Gastrocnemius medialis (tissue), 4 donors: ENCODE data around the gene RRP8. TPM values are rescaled to one million over a fixed set of nuclear protein-coding genes. Genes with fewer than 3 reads are reported as not detected.

Source experiments
- ATAC-seq, 2 donors: fragments of 150-250 bp; one replicate each; pipeline ENCODE4 v1.9.1; 2016
- DNase-seq, 2 donors: peaks; one replicate each; pipeline ENCODE4 v3.0.0-alpha.2; 2019
- H3K27ac ChIP-seq, 4 donors: fragments of 200-600 bp; sonication (generic); 1 replicate in 1 of 4; 2 replicates in 3 of 4; pipeline ENCODE4 v1.5.1; 2016 to 2018; ENCODE audit warnings: mild to moderate bottlenecking in 2 of 4, moderate library complexity in 1 of 4
- H3K27me3 ChIP-seq, 3 donors: fragments of 200-600 bp; sonication (generic) in 2 of 3; 1 replicate in 1 of 3; 2 replicates in 2 of 3; pipeline versions ENCODE4 v1.5.1 to v1.6.0; 2016 to 2019; ENCODE audit warnings: mild to moderate bottlenecking in 1 of 3, moderate library complexity in 1 of 3
- H3K36me3 ChIP-seq, 2 donors: fragments of 200-600 bp; sonication (generic) in 1 of 2; one replicate each; pipeline ENCODE4 v1.5.1; 2017 to 2018
- H3K4me1 ChIP-seq, 2 donors: fragments of 200-600 bp; sonication (generic) in 1 of 2; one replicate each; pipeline ENCODE4 v1.5.1; 2016 to 2017; ENCODE audit warnings: mild to moderate bottlenecking in 2 of 2
- H3K4me3 ChIP-seq, 4 donors: fragments of 200-600 bp; sonication (generic) in 3 of 4; 1 replicate in 1 of 4; 2 replicates in 3 of 4; pipeline ENCODE4 v1.5.1; 2016 to 2019; ENCODE audit warnings: mild to moderate bottlenecking in 2 of 4
- H3K9me3 ChIP-seq, 3 donors: fragments of 200-600 bp; sonication (generic) in 2 of 3; 1 replicate in 1 of 3; 2 replicates in 2 of 3; pipeline ENCODE4 v1.5.1; 2016 to 2019
- CTCF ChIP-seq, 5 experiments: fragments of 450-650 bp in 3 of 5; fragments of 200-600 bp in 2 of 5; sonication (generic) in 2 of 5; IDR thresholded peaks in 4 of 5; conservative IDR thresholded peaks in 1 of 5; 1 replicate in 4 of 5; 2 replicates in 1 of 5; pipeline ENCODE4 v1.5.1; 2016 to 2019; ENCODE audit warnings: antibody characterized with exemption in 5 of 5, mild to moderate bottlenecking in 3 of 5, moderate library complexity in 3 of 5
- POLR2A ChIP-seq, 2 donors: fragments of 450-650 bp; IDR thresholded peaks; one replicate each; pipeline ENCODE4 v1.6.1; 2017; ENCODE audit warnings: antibody characterized with exemption in 2 of 2, mild to moderate bottlenecking in 2 of 2, moderate library complexity in 2 of 2
- in situ Hi-C, 4 donors: fragments of 200-750 bp; cut with MboI; loops; one replicate each; pipeline versions ENCODE4 v1.15.0 to v1.8.0; 2017; ENCODE audit warnings: low sequenced_read_pairs in 4 of 4
- intact Hi-C: fragments of 100-400 bp; cut with DNase I; formaldehyde crosslinking; loops from one replicate; pipeline ENCODE4 v1.15.1; 2023; ENCODE audit warnings: low total_unique reads
- total RNA-seq, 4 donors: library from RNA; depleted of rRNA; stranded (reverse); fragments of >200 nt; gene quantifications; one replicate each; pipeline versions ENCODE4 v1.1.0 to v1.2.3, GENCODE V29; 2016

Gene RRP8
- total RNA-seq, 4 donors from 2014 or later, result 10.9 to 25.7 (median 14.9) TPM

- DNase-seq, result no peak
- TF ChIP-seq POLR2A (IDR thresholded peaks at IDR 0.05), result no peak
- no peak for TF ChIP-seq CTCF (IDR thresholded peaks at IDR 0.05 in 4 of 5, conservative IDR thresholded peaks at IDR 0.05 in 1 of 5)
- Histone ChIP-seq H3K27ac (no peak overlapping the region), H3K4me1 (no peaks in the 10 kb centered on the region), H3K27me3 (no peaks in the 10 kb centered on the region), H3K9me3 (no peaks in the 10 kb centered on the region), H3K4me3 (no peak overlapping the region), H3K36me3 (no peaks in the 10 kb centered on the region)
- ATAC-seq, result no peak
- intact Hi-C loops, result no loop called here
- in situ Hi-C loops, result no loop called here
Observed at GRCh38 chr11:6625156-6625831, 21.9 kb upstream of the RRP8 start.

GRCh38 chr11:6623391-6624363, 20.3 kb upstream of the RRP8 start:
- Histone ChIP-seq H3K4me3 (no peak overlapping the region), H3K27me3 (no peaks in the 10 kb centered on the region), H3K36me3 (no peaks in the 10 kb centered on the region), H3K4me1 (peaks cover 7 to 8% of the 10 kb centered on the region in 2 donors), H3K27ac (no peak overlapping the region), H3K9me3 (no peaks in the 10 kb centered on the region)
- intact Hi-C loops (no loop called here), in situ Hi-C loops (no loop called here)
- DNase-seq, result no peak
- TF ChIP-seq CTCF (IDR thresholded peaks at IDR 0.05 in 4 of 5, conservative IDR thresholded peaks at IDR 0.05 in 1 of 5) (no peak), POLR2A (IDR thresholded peaks at IDR 0.05) (no peak)
- ATAC-seq, result no peak

- Histone ChIP-seq H3K36me3 (no peaks in the 10 kb centered on the region), H3K27me3 (no peaks in the 10 kb centered on the region), H3K4me3 (no peak overlapping the region), H3K27ac (no peak overlapping the region), H3K4me1 (peaks cover 15 to 16% of the 10 kb centered on the region in 2 donors), H3K9me3 (no peaks in the 10 kb centered on the region)
- TF ChIP-seq POLR2A (IDR thresholded peaks at IDR 0.05) (no peak), CTCF (IDR thresholded peaks at IDR 0.05 in 4 of 5, conservative IDR thresholded peaks at IDR 0.05 in 1 of 5) (no peak)
- in situ Hi-C loops (no loop called here), intact Hi-C loops (no loop called here)
- ATAC-seq, result no peak
- DNase-seq, result no peak
Observed at GRCh38 chr11:6622261-6623171, 19.1 kb upstream of the RRP8 start.

GRCh38 chr11:6621711-6622211, 18.3 kb upstream of the RRP8 start:
- H3K4me1 ChIP-seq, result peaks cover 15 to 16% of the 10 kb centered on the region in 2 donors
- H3K27me3 ChIP-seq, result no peaks in the 10 kb centered on the region
- H3K36me3 ChIP-seq, result no peaks in the 10 kb centered on the region
- H3K27ac ChIP-seq, result no peak overlapping the region
- in situ Hi-C loops (no loop called here), intact Hi-C loops (no loop called here)
- TF ChIP-seq POLR2A (IDR thresholded peaks at IDR 0.05) (no peak), CTCF (IDR thresholded peaks at IDR 0.05 in 4 of 5, conservative IDR thresholded peaks at IDR 0.05 in 1 of 5) (no peak)
- ATAC-seq, result no peak
- no peak overlapping the region for H3K4me3 ChIP-seq
- no peak for DNase-seq
- H3K9me3 ChIP-seq, result no peaks in the 10 kb centered on the region
